DMS114 treated with DMSO at 0.1 percent for 48 hours (cell line): ENCODE data around the gene GP9.
A peak's percentile ranks its signal among the peaks of the same experiment; 100 is the strongest.

ENCODE experiments used
- DNase-seq: peaks from one replicate; lab custom pipeline; 2025; ENCODE audit not compliant: unreplicated experiment; lab: John Stamatoyannopoulos, UW

GP9 gene

DNA sequence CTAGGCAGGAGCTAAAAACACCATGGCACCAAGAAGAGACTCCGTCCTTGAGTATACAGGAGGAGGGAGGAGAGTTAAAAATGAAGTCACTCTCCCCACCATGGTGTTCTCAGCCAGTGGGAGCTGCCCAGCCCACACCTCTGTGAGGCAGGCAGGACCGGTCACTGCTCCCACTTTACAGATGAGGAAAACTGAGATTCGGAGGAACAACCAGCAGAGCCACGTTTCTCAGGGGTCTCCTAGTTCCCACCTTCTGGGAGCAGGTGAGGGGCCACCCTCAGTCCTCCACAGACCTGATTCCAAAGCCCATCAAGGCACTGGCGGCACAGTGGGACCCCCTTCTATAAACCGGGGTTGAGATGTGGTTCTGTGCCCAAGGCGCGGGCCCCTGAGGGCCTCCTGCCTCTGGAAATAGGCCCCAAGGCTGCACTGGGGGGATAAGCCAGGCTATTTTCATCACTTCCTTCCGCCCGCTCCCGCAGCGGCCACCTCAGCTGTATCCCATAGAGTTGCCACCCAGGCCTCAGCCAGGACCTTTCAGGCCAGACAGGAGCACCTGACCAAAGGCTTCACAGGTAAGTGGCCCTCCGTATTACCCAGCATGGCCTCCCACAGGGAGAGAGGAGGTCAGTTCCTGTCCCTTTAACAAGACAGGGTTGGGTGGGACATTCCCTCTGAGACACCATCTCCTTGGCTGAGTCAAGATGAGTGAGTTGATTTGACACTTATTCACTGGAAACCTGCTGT, at the start of gene GP9:
GP9 (plus strand) TSS at position 504 of the 747 bp plus-strand sequence. CDS start 961 bp downstream, outside the sequence.
- DNase-seq = no peak

DNA sequence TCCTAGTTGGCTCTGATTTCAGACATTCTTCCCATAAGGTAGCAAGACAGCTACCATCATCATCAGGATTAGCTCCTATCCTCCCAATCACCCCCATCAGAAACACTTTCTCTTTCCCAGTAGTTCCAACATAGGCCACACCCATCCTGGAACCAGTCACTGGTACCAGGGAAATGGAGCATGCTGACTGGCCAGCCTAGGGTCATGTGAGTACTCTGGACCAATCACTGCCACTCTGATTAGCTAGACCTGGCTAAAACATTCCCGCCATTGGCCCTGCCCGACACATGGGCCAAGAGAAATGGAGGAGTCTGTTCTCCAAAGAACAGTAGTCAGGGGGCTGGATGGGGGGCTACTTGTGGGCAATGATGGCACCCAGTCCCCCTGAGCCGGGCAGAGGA, 47.1 kb upstream of the GP9 start:
- no peak for DNase-seq

DNA sequence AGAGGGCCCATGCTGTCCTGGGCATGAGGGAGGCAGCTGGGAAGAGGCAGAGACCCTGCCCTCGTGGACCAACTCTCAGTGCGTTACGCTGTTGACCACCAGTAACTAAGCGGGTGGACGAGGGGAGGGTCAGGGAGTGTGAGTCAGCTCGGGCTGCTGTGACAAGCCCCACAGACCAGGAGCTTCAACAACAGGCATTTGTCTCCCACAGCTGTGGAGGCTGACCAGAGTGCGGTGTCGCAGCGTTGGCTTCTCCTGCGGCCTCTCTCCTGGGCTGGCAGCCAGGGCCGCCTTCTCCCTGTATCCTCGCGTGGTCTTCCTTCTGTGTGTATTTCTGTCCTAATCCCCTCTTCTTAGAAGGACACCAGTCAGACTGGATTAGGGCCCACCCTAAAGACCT, 46.4 kb upstream of the GP9 start:
- no peak for DNase-seq

DNA sequence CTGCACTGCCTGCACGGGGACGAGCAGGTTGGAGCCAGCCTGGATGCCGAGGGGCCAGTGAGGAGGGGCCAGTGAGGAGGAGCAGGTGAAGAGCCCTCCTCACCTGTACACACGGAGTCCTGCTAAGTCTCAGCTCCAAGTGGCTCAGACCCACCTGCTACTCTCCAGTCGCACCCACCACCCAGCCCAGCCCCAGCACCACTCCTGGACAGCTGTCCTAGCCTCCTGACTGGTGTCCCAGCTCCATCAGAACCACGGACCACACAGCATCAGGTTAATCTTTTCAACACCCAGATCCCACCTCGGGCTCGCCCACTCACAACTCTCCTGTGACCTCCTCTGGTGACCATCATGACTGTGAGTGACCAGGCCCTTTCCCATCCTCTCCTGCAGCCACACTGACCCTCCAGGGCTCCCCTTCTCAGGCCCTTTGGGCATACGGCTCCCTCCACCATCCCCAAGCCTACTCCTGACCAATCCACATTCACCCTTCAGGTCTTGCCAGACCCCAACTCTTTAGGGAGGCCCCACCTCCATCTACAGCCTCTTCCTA, 45.7 kb upstream of the GP9 start:
- no peak for DNase-seq

- DNase-seq = no peak
Measured at GRCh38 chr3:129015388-129016105, 45.0 kb upstream of the GP9 start.

DNA sequence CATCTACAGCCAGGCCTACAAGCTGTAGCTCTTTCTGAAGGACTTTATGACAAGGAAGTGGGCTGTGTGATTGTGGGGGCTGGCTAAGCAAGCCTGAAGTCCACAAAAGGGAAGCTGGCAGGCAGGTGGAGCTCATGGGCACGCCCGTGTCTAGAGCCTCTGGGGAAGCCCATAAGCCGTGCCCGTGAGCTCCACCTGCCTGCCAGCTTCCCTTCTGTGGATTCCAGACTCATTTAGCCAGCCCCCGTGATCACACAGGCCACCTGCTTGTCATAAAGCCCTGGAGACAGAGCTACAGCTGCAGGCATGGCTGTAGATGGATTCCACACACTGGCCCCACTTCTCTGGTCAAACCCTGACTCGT, 44.2 kb upstream of the GP9 start:
- DNase-seq = no peak

GRCh38 chr3:129016720-129017483, 43.7 kb upstream of the GP9 start:
- DNase-seq = no peak

DNA sequence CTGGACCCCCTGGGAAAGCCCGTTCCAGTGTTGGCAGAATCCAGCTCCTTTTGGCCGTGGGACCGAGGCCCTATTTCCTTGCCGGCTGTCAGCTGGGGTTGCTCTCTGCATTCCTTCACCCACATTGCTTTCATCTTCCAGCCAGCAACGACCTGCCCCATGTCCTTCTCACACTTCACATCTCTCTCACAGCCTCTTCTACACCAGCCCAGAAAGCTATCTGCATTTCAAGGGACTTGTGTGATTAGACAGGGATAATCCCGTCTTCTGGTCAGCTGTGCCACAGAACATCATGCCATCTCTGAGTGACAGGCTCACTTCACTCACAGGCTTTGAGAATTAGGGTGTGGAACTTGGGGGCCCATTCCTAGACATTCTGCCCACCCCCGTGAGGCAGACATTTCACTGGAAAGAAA, 43.1 kb upstream of the GP9 start:
- DNase-seq = no peak

GRCh38 chr3:129018271-129018670, 42.3 kb upstream of the GP9 start:
- DNase-seq = no peak

- DNase-seq = no peak
Measured at GRCh38 chr3:129018751-129019150, 41.8 kb upstream of the GP9 start.

DNA sequence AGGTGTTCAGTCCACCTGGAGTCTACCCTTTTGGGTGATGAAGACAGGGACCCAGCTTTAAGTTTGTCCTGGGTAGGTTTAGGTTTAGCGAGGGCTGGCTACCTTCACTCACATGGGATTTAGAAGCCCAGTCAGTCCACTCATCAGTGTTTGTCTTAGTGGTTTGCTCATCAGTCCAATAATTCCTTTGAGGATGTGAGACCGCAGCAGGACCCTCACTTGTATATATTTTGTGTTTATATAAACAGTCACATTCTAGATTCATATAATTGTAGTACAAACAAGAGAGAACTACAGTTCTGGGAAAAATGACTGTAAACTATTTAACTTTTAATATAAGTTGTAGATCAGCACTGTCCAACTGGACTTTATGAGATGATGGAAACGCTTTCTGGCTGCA, 41.3 kb upstream of the GP9 start:
- no peak for DNase-seq

GRCh38 chr3:129020691-129021090, 39.9 kb upstream of the GP9 start:
- no peak for DNase-seq

DNA sequence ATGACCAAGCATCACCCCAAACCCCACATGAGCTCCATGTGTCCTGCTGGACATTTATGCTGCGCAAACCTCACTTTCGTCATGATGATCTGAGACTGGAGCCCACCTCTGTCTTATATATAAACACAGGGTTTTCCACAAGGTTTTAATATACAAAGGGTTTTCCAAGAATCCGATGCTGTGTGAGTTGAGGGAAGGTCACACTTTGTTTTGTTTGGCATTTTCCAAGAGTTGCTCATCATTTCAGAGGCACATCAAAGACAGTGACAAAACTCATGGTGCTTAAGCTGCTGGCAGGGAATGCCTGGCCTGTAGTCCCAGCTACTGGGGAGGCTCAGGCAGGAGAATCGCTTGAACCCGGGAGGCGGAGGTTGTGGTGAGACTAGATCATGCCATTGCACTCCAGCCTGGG, 39.4 kb upstream of the GP9 start:
- DNase-seq = no peak

DNA sequence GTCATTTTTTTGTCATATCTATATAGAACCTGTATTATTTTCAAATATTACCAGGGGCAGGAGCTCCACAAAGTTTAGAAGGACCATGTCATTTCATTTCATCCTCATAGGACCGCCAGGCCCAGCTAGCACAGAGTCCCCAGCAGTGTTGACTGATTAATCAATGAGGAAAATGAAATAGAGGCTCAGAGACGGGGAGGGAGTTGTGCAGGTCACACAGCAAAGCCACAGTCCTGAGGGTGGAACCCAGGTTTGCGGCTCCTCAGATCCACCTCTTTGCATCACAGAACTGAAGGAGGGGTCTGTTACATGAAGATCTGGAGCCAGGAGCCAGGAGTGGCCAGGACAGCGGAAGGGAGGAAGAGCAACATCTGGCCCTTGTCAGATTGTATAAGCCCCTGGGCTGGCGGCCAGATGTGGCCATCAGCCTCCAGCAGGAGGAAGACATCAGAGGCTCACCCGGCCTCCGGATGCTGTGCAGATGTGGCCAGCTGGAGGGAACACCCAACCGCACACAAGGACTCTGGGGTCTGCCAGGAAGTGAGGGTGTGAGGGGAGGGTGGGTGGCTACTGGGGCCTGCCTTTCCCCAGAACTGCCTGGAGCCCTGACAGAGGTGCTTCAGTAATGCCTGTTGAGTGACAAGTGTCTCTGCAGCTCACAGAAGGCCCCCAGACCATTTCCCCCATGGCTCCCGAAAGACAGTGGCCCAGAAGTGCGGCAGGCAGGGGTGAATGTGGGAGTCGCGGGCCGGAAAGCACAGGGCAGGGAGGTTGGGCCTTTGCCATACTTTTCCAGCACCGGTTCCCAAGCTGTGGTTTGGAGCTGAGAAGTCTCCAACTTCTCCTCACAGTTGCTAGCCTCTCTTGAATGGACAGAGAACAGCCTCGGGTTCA, 38.2 kb upstream of the GP9 start:
- DNase-seq = no peak

GRCh38 chr3:129023008-129023358, 37.6 kb upstream of the GP9 start:
- no peak for DNase-seq

GRCh38 chr3:129023909-129024308, 36.7 kb upstream of the GP9 start:
- DNase-seq = peak; percentile 17

GRCh38 chr3:129025108-129025507, 35.5 kb upstream of the GP9 start:
- DNase-seq = no peak

DNA sequence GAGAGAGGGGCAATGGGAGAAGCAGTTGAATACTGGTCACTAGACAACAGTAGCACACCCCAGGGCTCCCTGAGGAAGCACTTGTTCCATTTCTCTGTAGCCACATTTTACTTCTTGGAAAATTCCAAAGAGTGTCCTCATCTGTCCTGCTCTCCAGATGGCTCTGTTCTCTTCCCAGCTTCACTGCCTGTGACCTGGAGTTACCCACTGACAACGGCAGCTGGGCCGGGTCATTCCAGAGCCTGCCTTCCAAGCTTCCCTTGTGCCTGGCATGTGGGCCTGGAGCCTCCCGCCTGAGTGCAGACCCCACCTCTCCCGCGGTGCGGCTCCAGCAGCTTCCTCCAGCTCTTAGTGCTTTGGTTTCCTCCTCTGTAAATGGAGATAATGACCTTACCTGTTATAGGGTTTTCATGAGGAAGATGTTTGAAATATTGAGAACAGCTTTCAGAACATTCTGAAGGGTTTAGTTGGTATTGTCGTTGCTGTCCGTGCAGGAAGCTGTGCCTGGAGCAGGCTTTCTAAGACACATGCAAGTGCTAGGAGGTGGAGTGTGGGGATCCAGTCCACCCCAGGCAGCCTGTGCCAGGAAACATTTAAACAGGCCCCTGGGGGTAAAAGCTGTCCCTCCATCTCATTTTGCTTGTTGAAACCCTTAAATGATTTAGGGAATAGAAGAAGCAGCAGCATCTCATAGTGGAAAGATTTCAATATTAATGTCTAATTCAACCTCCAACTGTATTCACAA, 34.7 kb upstream of the GP9 start:
- DNase-seq = no peak

DNA sequence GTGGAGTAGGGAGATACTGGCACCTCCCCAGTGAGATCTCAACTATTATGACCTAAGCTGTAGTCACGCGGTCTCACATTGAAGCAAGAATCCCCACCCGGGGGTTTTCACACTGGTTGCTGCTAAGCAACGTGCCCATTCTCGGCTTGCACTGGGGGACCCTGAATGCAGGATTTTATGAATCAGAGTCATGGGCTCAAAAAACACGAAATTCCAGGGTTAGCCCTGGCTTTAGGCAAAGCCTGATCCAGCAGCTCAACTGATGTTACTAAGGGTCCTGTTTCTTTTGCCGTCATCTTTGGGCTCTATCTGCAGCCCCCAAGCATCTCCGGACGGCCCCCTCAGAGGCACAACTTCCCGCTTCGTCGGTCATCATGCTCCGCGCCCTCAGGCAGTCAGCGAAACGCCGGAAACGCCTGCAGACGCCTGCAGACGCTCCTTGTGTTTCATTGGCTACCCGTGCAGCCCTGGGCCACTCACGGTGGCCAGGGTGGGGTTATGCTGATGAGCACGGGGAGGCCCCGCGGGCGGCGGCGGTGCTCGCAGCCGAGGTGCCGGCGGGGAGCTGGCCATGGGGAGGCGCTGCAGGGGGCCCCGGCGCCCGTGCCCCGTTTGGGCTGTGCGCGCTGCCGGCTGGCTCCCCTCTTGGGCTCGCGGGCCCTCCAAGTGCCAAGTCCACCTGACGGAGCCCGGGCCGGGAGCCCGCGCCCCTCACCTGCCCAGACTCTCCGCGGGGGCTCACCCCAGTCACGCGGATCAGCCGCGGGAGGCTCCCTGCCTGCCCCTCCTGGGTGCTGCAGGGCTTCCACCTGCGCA, 33.6 kb upstream of the GP9 start:
- DNase-seq = peak; percentile 70
